GM10266 (cell line): ENCODE measurements around the gene ACP7.

Source experiments
- DNase-seq: peaks from one replicate; pipeline ENCODE4 v3.0.0; 2012; ENCODE audit errors: extremely low spot score
- CTCF ChIP-seq: IDR thresholded peaks from 2 replicates; pipeline ENCODE4 v1.5.1; 2012; ENCODE audit warnings: mild to moderate bottlenecking, low read depth; ENCODE audit not compliant: control insufficient read depth, insufficient read depth; ENCODE audit errors: missing control alignments

The ACP7 gene

GRCh38 chr19:39098365-39099269, 14.4 kb downstream of the ACP7 start:
- no peak for TF ChIP-seq CTCF
- DNase-seq, result no peak

- DNase-seq, result no peak
Measured at GRCh38 chr19:39099341-39099740, 15.2 kb downstream of the ACP7 start.

GRCh38 chr19:39100500-39101166, 16.5 kb downstream of the ACP7 start:
- no peak for TF ChIP-seq CTCF
- no peak for DNase-seq

More at GRCh38 chr19:39099341-39099740, 15.2 kb downstream of the ACP7 start:
- TF ChIP-seq CTCF, result no peak

- no peak for TF ChIP-seq CTCF
- DNase-seq, result no peak
Measured at GRCh38 chr19:39103151-39103550, 19.0 kb downstream of the ACP7 start.

GRCh38 chr19:39104186-39104596, 20.0 kb downstream of the ACP7 start:
- no peak for TF ChIP-seq CTCF

GRCh38 chr19:39106194-39106593, 22.0 kb downstream of the ACP7 start:
- no peak for DNase-seq
- TF ChIP-seq CTCF, result no peak

More at GRCh38 chr19:39104186-39104596, 20.0 kb downstream of the ACP7 start:
- no peak for DNase-seq

GRCh38 chr19:39109641-39110040, 25.5 kb downstream of the ACP7 start:
- TF ChIP-seq CTCF, result no peak
- DNase-seq, result no peak
